ENCODE results near the gene PLK5. TPM values are rescaled to one million over a fixed set of nuclear protein-coding genes. Genes with fewer than 3 reads are reported as not detected.

Gene PLK5
- total RNA-seq, 1 experiment from 2014 or later = 1.4 TPM

DNA sequence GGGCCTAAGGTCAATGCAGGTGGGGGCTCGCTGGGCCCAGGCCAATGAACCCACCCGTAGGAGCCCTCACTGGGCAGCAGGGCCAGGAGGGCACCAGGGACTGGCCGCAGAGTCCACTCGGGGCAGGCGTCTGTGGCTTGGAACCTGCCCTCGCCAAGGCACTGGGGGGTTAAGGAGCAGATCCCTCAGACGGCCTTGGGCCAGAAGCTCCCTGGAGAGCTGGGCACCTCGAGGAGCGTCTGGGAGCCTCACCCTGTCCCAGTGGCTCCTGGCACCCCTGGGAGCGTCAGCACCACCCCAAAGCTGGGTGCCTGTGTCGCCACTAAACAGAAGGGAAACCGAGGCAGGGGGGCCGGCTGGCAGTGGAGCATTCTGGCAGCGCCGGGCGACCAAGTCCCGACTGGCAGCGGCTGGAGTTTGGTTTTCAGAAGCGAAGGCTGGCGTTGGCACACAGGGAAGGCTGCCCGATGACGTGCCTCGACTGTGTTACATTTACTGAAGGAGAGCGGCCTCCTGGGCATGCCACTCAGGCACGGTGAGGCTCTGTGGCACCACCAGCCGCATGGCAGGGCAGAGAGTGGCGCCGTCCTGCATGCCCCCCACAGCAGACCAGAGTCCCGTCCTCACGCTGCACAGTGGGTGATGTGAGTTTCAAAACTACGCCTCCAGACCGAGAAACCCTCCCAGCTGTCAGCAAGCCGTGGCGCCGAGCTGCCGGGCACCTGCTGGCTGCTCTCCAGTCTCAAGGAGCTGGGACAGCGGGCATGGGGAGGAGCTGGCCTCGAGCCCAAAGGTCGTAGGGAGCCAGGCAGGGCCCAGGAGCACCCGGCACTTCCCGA, 53.4 kb downstream of the PLK5 start:
- DNase-seq (ENCODE audit: low spot score) (no peak), ATAC-seq (no peak)
- H3K36me3 Mint-ChIP-seq = peaks cover 24% of the 10 kb centered on the region
- CTCF ChIA-PET = interaction anchor here (1.2 to 4.1 kb wide), 2 partner anchors 25 to 31 kb away, joined by 3 to 17 read pairs; no protein-coding TSS in a partner anchor
- no peaks in the 10 kb centered on the region for H3K9me3 Mint-ChIP-seq
- peaks cover under 1% of the 10 kb centered on the region; the same call in 1 of the 2 replicates for H3K27me3 Mint-ChIP-seq (ENCODE audit: low read depth)
- no peak for TF ChIP-seq SOX15 (CRISPR knock-in tag; IDR thresholded peaks at IDR 0.05)
- no peak for TF ChIP-seq FOXK1 (CRISPR knock-in tag; IDR thresholded peaks at IDR 0.05)
- no peak for TF ChIP-seq ZNF281 (CRISPR knock-in tag; IDR thresholded peaks at IDR 0.05)
- TF ChIP-seq ATF6 (CRISPR knock-in tag; IDR thresholded peaks at IDR 0.05) = no peak
- TF ChIP-seq, protein P1, sequence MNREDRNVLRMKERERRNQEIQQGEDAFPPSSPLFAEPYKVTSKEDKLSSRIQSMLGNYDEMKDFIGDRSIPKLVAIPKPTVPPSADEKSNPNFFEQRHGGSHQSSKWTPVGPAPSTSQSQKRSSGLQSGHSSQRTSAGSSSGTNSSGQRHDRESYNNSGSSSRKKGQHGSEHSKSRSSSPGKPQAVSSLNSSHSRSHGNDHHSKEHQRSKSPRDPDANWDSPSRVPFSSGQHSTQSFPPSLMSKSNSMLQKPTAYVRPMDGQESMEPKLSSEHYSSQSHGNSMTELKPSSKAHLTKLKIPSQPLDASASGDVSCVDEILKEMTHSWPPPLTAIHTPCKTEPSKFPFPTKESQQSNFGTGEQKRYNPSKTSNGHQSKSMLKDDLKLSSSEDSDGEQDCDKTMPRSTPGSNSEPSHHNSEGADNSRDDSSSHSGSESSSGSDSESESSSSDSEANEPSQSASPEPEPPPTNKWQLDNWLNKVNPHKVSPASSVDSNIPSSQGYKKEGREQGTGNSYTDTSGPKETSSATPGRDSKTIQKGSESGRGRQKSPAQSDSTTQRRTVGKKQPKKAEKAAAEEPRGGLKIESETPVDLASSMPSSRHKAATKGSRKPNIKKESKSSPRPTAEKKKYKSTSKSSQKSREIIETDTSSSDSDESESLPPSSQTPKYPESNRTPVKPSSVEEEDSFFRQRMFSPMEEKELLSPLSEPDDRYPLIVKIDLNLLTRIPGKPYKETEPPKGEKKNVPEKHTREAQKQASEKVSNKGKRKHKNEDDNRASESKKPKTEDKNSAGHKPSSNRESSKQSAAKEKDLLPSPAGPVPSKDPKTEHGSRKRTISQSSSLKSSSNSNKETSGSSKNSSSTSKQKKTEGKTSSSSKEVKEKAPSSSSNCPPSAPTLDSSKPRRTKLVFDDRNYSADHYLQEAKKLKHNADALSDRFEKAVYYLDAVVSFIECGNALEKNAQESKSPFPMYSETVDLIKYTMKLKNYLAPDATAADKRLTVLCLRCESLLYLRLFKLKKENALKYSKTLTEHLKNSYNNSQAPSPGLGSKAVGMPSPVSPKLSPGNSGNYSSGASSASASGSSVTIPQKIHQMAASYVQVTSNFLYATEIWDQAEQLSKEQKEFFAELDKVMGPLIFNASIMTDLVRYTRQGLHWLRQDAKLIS (CRISPR knock-in tag; IDR thresholded peaks at IDR 0.05; ENCODE audit: borderline replicate concordance) = no peak
- POLR2A ChIA-PET = no interaction called here
- H3K4me3 Mint-ChIP-seq = no peak overlapping the region
- H3K4me1 Mint-ChIP-seq = no peaks in the 10 kb centered on the region
- H3K27ac Mint-ChIP-seq = no peak overlapping the region

DNA sequence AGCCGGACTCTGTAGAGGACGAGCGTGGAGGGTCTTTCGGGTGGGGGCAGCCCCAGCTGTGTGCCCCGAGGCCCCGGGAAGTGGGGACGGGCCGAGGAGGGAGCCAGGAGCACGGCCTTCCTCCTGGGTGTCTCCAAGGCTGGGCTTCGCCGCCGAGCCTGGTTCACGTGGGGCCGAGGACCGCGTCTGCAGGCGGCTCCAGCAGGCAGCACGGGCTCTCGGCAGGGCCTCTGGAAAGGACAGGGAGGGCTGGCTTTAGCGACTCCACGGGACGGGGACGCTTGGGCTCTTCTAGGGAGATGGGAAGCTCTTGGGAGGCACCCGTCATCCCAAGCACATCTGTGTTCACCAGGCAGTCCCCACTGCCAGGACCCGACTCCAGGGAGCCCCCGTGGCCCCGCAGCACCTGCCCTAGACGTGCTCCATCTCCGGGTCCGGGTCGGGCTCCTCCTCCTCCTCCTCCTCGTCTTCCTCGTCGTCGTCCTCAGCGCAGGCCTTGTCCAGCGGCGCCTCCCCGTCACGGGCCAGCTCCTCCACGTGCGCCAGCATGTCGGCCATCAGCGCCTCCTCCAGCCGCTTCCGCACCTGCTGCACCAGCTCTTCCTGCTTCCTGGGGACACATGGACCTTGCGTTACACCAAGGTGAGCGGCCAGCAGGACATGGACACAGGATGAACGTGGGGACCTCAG, 54.2 kb downstream of the PLK5 start:
- CTCF ChIA-PET = interaction anchor here (1.2 to 4.1 kb wide), 2 partner anchors 24 to 32 kb away, joined by 3 to 17 read pairs; no protein-coding TSS in a partner anchor

GRCh38 chr19:1579222-1579621, 55.3 kb downstream of the PLK5 start:
- H3K27me3 Mint-ChIP-seq (ENCODE audit: low read depth) = no peaks in the 10 kb centered on the region
- no peaks in the 10 kb centered on the region for H3K4me1 Mint-ChIP-seq
- H3K36me3 Mint-ChIP-seq = peaks cover 32% of the 10 kb centered on the region
- DNase-seq (ENCODE audit: low spot score) (no peak), ATAC-seq (no peak)
- TF ChIP-seq OVOL2 (CRISPR knock-in tag; IDR thresholded peaks at IDR 0.05; ENCODE audit: borderline replicate concordance) (no peak), ETV6 (CRISPR knock-in tag; IDR thresholded peaks at IDR 0.05) (no peak), ARID4B (CRISPR knock-in tag; IDR thresholded peaks at IDR 0.05; ENCODE audit: borderline replicate concordance) (no peak)
- TF ChIP-seq, protein P2, sequence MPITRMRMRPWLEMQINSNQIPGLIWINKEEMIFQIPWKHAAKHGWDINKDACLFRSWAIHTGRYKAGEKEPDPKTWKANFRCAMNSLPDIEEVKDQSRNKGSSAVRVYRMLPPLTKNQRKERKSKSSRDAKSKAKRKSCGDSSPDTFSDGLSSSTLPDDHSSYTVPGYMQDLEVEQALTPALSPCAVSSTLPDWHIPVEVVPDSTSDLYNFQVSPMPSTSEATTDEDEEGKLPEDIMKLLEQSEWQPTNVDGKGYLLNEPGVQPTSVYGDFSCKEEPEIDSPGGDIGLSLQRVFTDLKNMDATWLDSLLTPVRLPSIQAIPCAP (CRISPR knock-in tag; IDR thresholded peaks at IDR 0.05) = no peak
- POLR2A ChIA-PET = no interaction called here
- 0 out of 2 replicates have a peak overlapping the region, but pooled peaks have one; percentile 36 for H3K27ac Mint-ChIP-seq
- CTCF ChIA-PET = interaction anchor here (1.0 kb wide), 1 partner anchor 12 kb away, joined by 8 read pairs; no protein-coding TSS in a partner anchor
- H3K9me3 Mint-ChIP-seq = no peaks in the 10 kb centered on the region
- no peak overlapping the region for H3K4me3 Mint-ChIP-seq

More for the DNA sequence above, 54.2 kb downstream of the PLK5 start:
- no peak for TF ChIP-seq ZNF232 (CRISPR knock-in tag; IDR thresholded peaks at IDR 0.05)
- H3K4me1 Mint-ChIP-seq = no peaks in the 10 kb centered on the region
- peaks cover 24% of the 10 kb centered on the region for H3K36me3 Mint-ChIP-seq
- POLR2A ChIA-PET = no interaction called here
- H3K27me3 Mint-ChIP-seq (ENCODE audit: low read depth) = no peaks in the 10 kb centered on the region
- DNase-seq (ENCODE audit: low spot score) (no peak), ATAC-seq (no peak)
- no peaks in the 10 kb centered on the region for H3K9me3 Mint-ChIP-seq
- no peak overlapping the region for H3K4me3 Mint-ChIP-seq
- no peak overlapping the region for H3K27ac Mint-ChIP-seq
